HepG2 (cell line): ENCODE results near the gene NACC2. TPM values are rescaled to one million over a fixed set of nuclear protein-coding genes. Genes with fewer than 3 reads are reported as not detected.
A peak's percentile ranks its signal among the peaks of the same experiment; 100 is the strongest.

Source experiments
- ATAC-seq: fragments of 200-7000 bp; cut with Tn5 transposase; 3 replicates; pipeline ENCODE4 v1.9.1; 2020; ENCODE audit warnings: mild to moderate bottlenecking, moderate library complexity
- BruUV-seq: library from RNA; stranded (reverse); fragments of 400-500 nt; replicated peaks from 2 replicates; lab custom pipeline; 2021; lab: Mats Ljungman, UMichigan
- CTCF ChIA-PET: fragments of 300-600 bp; formaldehyde crosslinking; extraction: SDS; loops from one replicate; lab custom pipeline; 2021; ENCODE audit warnings: low total read pairs, inconsistent platforms, low intra/inter-chr PET ratio; lab: Yijun Ruan, JAX
- POLR2A ChIA-PET: fragments of 350-600 bp; sonication (Branson Sonifier 250); formaldehyde crosslinking; loops from one replicate; lab custom pipeline; 2020; ENCODE audit warnings: antibody characterized with exemption, inconsistent platforms; lab: Yijun Ruan, JAX
- DNase-seq: peaks from one replicate; pipeline ENCODE4 v3.0.0-alpha.2; 2015; ENCODE audit warnings: low spot score
- FAIRE-seq: peaks from 3 replicates; lab custom pipeline; 2011; peaks lifted over from hg19 to GRCh38; lab: Jason Lieb, UNC
- H2AFZ ChIP-seq: one replicate; pipeline ENCODE4 v1.6.1; 2011; ENCODE audit warnings: low read length, inconsistent platforms
- H3K27ac ChIP-seq: fragments of 300-600 bp; 3 replicates; pipeline ENCODE4 v1.8.0; 2011; ENCODE audit warnings: mixed run types, mild to moderate bottlenecking, mixed read lengths, low read length, inconsistent platforms; ENCODE audit not compliant: insufficient read depth; ENCODE audit errors: extremely low read length
- H3K27me3 ChIP-seq, 2 experiments: fragments of 200-600 bp in 1 of 2; 2 replicates in 1 of 2; 3 replicates in 1 of 2; pipeline versions ENCODE4 v1.6.0 to v1.8.0; 2011; ENCODE audit warnings: low read length in 2 of 2, mild to moderate bottlenecking in 2 of 2, moderate library complexity in 2 of 2, inconsistent platforms in 1 of 2; ENCODE audit not compliant: insufficient read depth in 2 of 2, control insufficient read depth in 1 of 2
- H3K36me3 ChIP-seq, 2 experiments: fragments of 200-600 bp in 1 of 2; replicated peaks in 1 of 2; 2 replicates in 1 of 2; 3 replicates in 1 of 2; pipeline versions ENCODE4 v1.5.1 to v1.8.0; 2011; ENCODE audit warnings: low read length in 2 of 2, inconsistent platforms in 1 of 2; ENCODE audit not compliant: insufficient read depth in 2 of 2, control insufficient read depth in 1 of 2
- H3K4me1 ChIP-seq: 2 replicates; pipeline ENCODE4 v1.5.1; 2012; ENCODE audit warnings: low read length, inconsistent platforms; ENCODE audit not compliant: insufficient read depth
- H3K4me2 ChIP-seq: 2 replicates; pipeline ENCODE4 v1.6.0; 2011; ENCODE audit warnings: low read depth, low read length, inconsistent platforms
- H3K4me3 ChIP-seq, 3 experiments: fragments of 200-600 bp in 1 of 3; sonication (generic), shearing (Covaris generic) in 1 of 3; replicated peaks in 1 of 3; 2 replicates each; pipeline ENCODE4 v1.5.1; 2011 to 2016; ENCODE audit warnings: low read length in 3 of 3, inconsistent platforms in 2 of 3, low read depth in 2 of 3, mild to moderate bottlenecking in 2 of 3, control low read depth in 1 of 3, mixed read lengths in 1 of 3; ENCODE audit not compliant: insufficient read depth in 1 of 3
- H3K79me2 ChIP-seq: one replicate; pipeline ENCODE4 v1.6.1; 2011; ENCODE audit warnings: low read length, inconsistent platforms; ENCODE audit not compliant: insufficient read depth
- H3K9ac ChIP-seq: 2 replicates; pipeline ENCODE4 v1.6.0; 2011; ENCODE audit warnings: mild to moderate bottlenecking, low read depth, low read length, inconsistent platforms; ENCODE audit not compliant: insufficient read depth
- H3K9me3 ChIP-seq: 2 replicates; pipeline ENCODE4 v1.5.1; 2012; ENCODE audit warnings: mild to moderate bottlenecking, low read length
- H4K20me1 ChIP-seq: 2 replicates; pipeline ENCODE4 v1.6.0; 2011; ENCODE audit warnings: inconsistent platforms, mild to moderate bottlenecking, low read length, moderate library complexity; ENCODE audit not compliant: insufficient read depth
- CBFB ChIP-seq: sonication (generic); formaldehyde crosslinking; IDR thresholded peaks from 2 replicates; pipeline ENCODE4 v1.4.0; 2020; ENCODE audit warnings: missing genetic modification reagents
- CTCF ChIP-seq: sonication (generic); formaldehyde crosslinking; IDR thresholded peaks from 2 replicates; pipeline ENCODE4 v1.5.0; 2020; ENCODE audit warnings: mild to moderate bottlenecking, missing genetic modification reagents, moderate library complexity
- IKZF4 ChIP-seq: sonication (generic); formaldehyde crosslinking; IDR thresholded peaks from 2 replicates; pipeline ENCODE4 v1.5.1; 2020; ENCODE audit warnings: borderline replicate concordance, mild to moderate bottlenecking, low read depth, missing genetic modification reagents; ENCODE audit errors: not compliant biosample characterization
- MTA3 ChIP-seq: sonication (generic); formaldehyde crosslinking; IDR thresholded peaks from 2 replicates; pipeline ENCODE4 v1.4.0; 2020; ENCODE audit warnings: missing genetic modification reagents
- MYC ChIP-seq: sonication (generic); formaldehyde crosslinking; IDR thresholded peaks from 2 replicates; pipeline ENCODE4 v1.9.0; 2021; ENCODE audit warnings: missing genetic modification reagents, borderline replicate concordance
- SMC3 ChIP-seq: IDR thresholded peaks from 2 replicates; pipeline ENCODE4 v1.6.1; 2011; ENCODE audit warnings: low read length, improper control_type of control experiment
- TARDBP ChIP-seq: sonication (generic); formaldehyde crosslinking; IDR thresholded peaks from 2 replicates; pipeline ENCODE4 v1.8.0; 2022; ENCODE audit warnings: mild to moderate bottlenecking, missing genetic modification reagents
- TCF12 ChIP-seq, 2 experiments: fragments of 450-650 bp in 1 of 2; sonication (generic) in 1 of 2; formaldehyde crosslinking in 1 of 2; IDR thresholded peaks; 2 replicates each; pipeline versions ENCODE4 v1.6.1 to v1.8.0; 2017 to 2022; ENCODE audit warnings: antibody characterized with exemption in 1 of 2, mild to moderate bottlenecking in 1 of 2, missing genetic modification reagents in 1 of 2, moderate library complexity in 1 of 2
- TEF ChIP-seq: sonication (generic); formaldehyde crosslinking; IDR thresholded peaks from 2 replicates; pipeline ENCODE4 v1.5.0; 2020; ENCODE audit warnings: missing genetic modification reagents
- TFDP2 ChIP-seq: sonication (generic); formaldehyde crosslinking; IDR thresholded peaks from 2 replicates; pipeline ENCODE4 v1.4.0; 2020; ENCODE audit warnings: missing genetic modification reagents
- ZBTB38 ChIP-seq: sonication (generic); formaldehyde crosslinking; IDR thresholded peaks from 2 replicates; pipeline ENCODE4 v1.5.1; 2020; ENCODE audit warnings: mild to moderate bottlenecking, missing genetic modification reagents
- ZFP36L2 ChIP-seq: sonication (generic); formaldehyde crosslinking; IDR thresholded peaks from 2 replicates; pipeline ENCODE4 v1.4.0; 2020; ENCODE audit warnings: missing genetic modification reagents
- ZGPAT ChIP-seq: IDR thresholded peaks from 2 replicates; pipeline ENCODE4 v1.6.1; 2016; ENCODE audit warnings: mild to moderate bottlenecking
- ZNF17 ChIP-seq: sonication (generic); formaldehyde crosslinking; IDR thresholded peaks from 2 replicates; pipeline ENCODE4 v1.5.0; 2020; ENCODE audit warnings: mild to moderate bottlenecking, missing genetic modification reagents
- ZNF326 ChIP-seq: sonication (generic); formaldehyde crosslinking; IDR thresholded peaks from 2 replicates; pipeline ENCODE4 v1.4.0; 2020; ENCODE audit warnings: missing genetic modification reagents, borderline replicate concordance
- ZNF33A ChIP-seq: sonication (generic); formaldehyde crosslinking; IDR thresholded peaks from 2 replicates; pipeline ENCODE4 v1.5.1; 2020; ENCODE audit warnings: missing genetic modification reagents, mild to moderate bottlenecking, moderate library complexity, borderline replicate concordance
- ZNF577 ChIP-seq: sonication (generic); formaldehyde crosslinking; IDR thresholded peaks from 2 replicates; pipeline ENCODE4 v1.4.0; 2020; ENCODE audit warnings: mild to moderate bottlenecking, low read depth, missing genetic modification reagents, borderline replicate concordance
- WGBS: methylation state at CpG from one replicate; pipeline ENCODE4 v1.1.6; 2017; ENCODE audit warnings: low lambda C conversion rate; 5-methylcytosine and 5-hydroxymethylcytosine counted together
- in situ Hi-C: cut with HindIII; loops from 2 replicates; pipeline ENCODE4 v1.10.0; 2017; ENCODE audit warnings: low pct_unique_long_range_greater_than_20kb; ENCODE audit not compliant: extremely low pct_ligation_motif_present
- intact Hi-C: fragments of 100-400 bp; cut with micrococcal nuclease; formaldehyde crosslinking; loops from one replicate; pipeline ENCODE4 v1.10.0; 2022; ENCODE audit not compliant: unreplicated experiment
- polyA plus RNA-seq, 8 experiments: library from polyadenylated mRNA; depleted of rRNA in 3 of 8; stranded (reverse) in 7 of 8; unstranded in 1 of 8; fragments of >200 nt; fragmentation: Illumina TruSeq in 4 of 8; extraction: Trizol in 4 of 8; gene quantifications; 2 replicates each; pipeline versions ENCODE4 v1.2.1 to v1.2.3, GENCODE V29; 2011 to 2016; ENCODE audit warnings: low read depth in 4 of 8, missing spikeins in 1 of 8, mixed read lengths in 1 of 8; ENCODE audit not compliant: insufficient read depth in 1 of 8
- total RNA-seq, 5 experiments: library from RNA; depleted of rRNA; stranded (reverse); fragments of >200 nt; fragmentation: Illumina TruSeq; extraction: Trizol; gene quantifications; 2 replicates each; pipeline ENCODE4 v1.2.3, GENCODE V29; 2016; ENCODE audit warnings: low read depth in 1 of 5

The NACC2 gene
- total and polyA plus RNA-seq, 2 of the 13 experiments (the other 11 are each of a cell fraction or from before 2014, with no cell fraction given) = 5.9 to 12.3 TPM

GRCh38 chr9:136096505-136097001 lies 1.5 kb upstream of the NACC2 start:
- Histone ChIP-seq H3K27ac (no peak overlapping the region), H2AFZ (no peak overlapping the region), H3K79me2 (peaks cover 27% of the 10 kb centered on the region), H3K4me2 (peak overlapping the region; percentile 68; the same call in 1 of the 2 replicates), H3K4me1 (peaks cover 62% of the 10 kb centered on the region), H3K4me3 (no peak overlapping the region), H3K9me3 (no peaks in the 10 kb centered on the region), H3K9ac (no peak overlapping the region), H3K36me3 (0 out of 5 replicates have a peak, but pooled peaks cover 2 to 5% of the 10 kb centered on the region in 2 experiments), H3K27me3 (peaks cover 14 to 36% of the 10 kb centered on the region in 2 experiments; a peak in 4 of 5 replicates), H4K20me1 (peaks cover 17% of the 10 kb centered on the region; the same call in 1 of the 2 replicates)
- in situ Hi-C loops (no loop called here), intact Hi-C loops (no loop called here)
- DNase-seq (no peak), ATAC-seq (no peak), FAIRE-seq (no peak)
- ChIA-PET POLR2A (interaction anchor here (1.4 to 3.3 kb wide), 3 partner anchors 23 to 85 kb away, joined by 3 to 14 read pairs (median 10); no protein-coding TSS in a partner anchor), CTCF (no interaction called here)
- BruUV-seq = no TSS peak
- WGBS = 19% methylated on average over 3 of the region's 5 CpGs
- TF ChIP-seq IKZF4 (no peak), TFDP2 (no peak), TARDBP (CRISPR knock-in tag) (no peak), CBFB (CRISPR knock-in tag) (no peak), ZNF326 (CRISPR knock-in tag) (no peak), MYC (CRISPR knock-in tag) (no peak), TEF (no peak), ZBTB38 (CRISPR knock-in tag) (no peak), ZNF17 (CRISPR knock-in tag) (no peak), ZFP36L2 (CRISPR knock-in tag) (no peak), TCF12 (IDR thresholded peaks at IDR 0.05) (no peak), TCF12 (CRISPR knock-in tag; IDR thresholded peaks at IDR 0.05) (no peak), ZGPAT (no peak), ZNF33A (no peak), MTA3 (CRISPR knock-in tag) (no peak), SMC3 (no peak), ZNF577 (CRISPR knock-in tag) (no peak), CTCF (CRISPR knock-in tag) (no peak)
